Osteoblast (primary cell): Measurements from ENCODE around the gene USP46. TPM values are rescaled to one million over a fixed set of nuclear protein-coding genes. Genes with fewer than 3 reads are reported as not detected.
A peak's percentile ranks its signal among the peaks of the same experiment; 100 is the strongest.

Source experiments
- DNase-seq: peaks from one replicate; pipeline ENCODE4 v3.0.0; 2011; ENCODE audit warnings: low spot score, mixed read lengths; ENCODE audit not compliant: insufficient read length; ENCODE audit errors: missing footprints
- H2AFZ ChIP-seq: 2 replicates; pipeline ENCODE4 v1.6.0; 2011; ENCODE audit warnings: mild to moderate bottlenecking, low read length
- H3K27ac ChIP-seq: 2 replicates; pipeline ENCODE4 v1.5.1; 2011; ENCODE audit warnings: mild to moderate bottlenecking, low read depth, low read length, moderate library complexity
- H3K27me3 ChIP-seq: 2 replicates; pipeline ENCODE4 v1.6.0; 2012; ENCODE audit warnings: mild to moderate bottlenecking, control low read depth, inconsistent platforms, low read length, moderate library complexity; ENCODE audit not compliant: insufficient read depth
- H3K36me3 ChIP-seq: 2 replicates; pipeline ENCODE4 v1.5.1; 2011; ENCODE audit warnings: mild to moderate bottlenecking, low read length, control low read depth, moderate library complexity; ENCODE audit not compliant: insufficient read depth
- H3K4me1 ChIP-seq: 2 replicates; pipeline ENCODE4 v1.5.1; 2011; ENCODE audit warnings: mild to moderate bottlenecking, low read length, control low read depth, moderate library complexity; ENCODE audit not compliant: insufficient read depth
- H3K4me2 ChIP-seq: 2 replicates; pipeline ENCODE4 v1.6.0; 2011; ENCODE audit warnings: mild to moderate bottlenecking, low read length; ENCODE audit not compliant: insufficient read depth
- H3K4me3 ChIP-seq: fragments of 200-600 bp; sonication (generic); 3 replicates; pipeline ENCODE4 v1.5.1; 2012; ENCODE audit warnings: mild to moderate bottlenecking, low read length, inconsistent platforms; ENCODE audit not compliant: insufficient read depth
- H3K79me2 ChIP-seq: 2 replicates; pipeline ENCODE4 v1.6.0; 2012; ENCODE audit warnings: mild to moderate bottlenecking, low read length, control low read depth, inconsistent platforms; ENCODE audit not compliant: insufficient read depth
- H3K9me3 ChIP-seq: 2 replicates; pipeline ENCODE4 v1.5.1; 2011; ENCODE audit warnings: low read depth, low read length, control low read depth
- H4K20me1 ChIP-seq: 2 replicates; pipeline ENCODE4 v1.6.0; 2012; ENCODE audit warnings: mild to moderate bottlenecking, low read length, control low read depth; ENCODE audit not compliant: insufficient read depth
- total RNA-seq: library from RNA; depleted of rRNA; stranded (reverse); fragments of >200 nt; gene quantifications from 2 replicates; pipeline ENCODE4 v1.2.3, GENCODE V29; 2012
- TF ChIP-seq, protein P1 (sequence below): IDR thresholded peaks from 2 replicates; pipeline ENCODE4 v1.5.1; 2011; ENCODE audit warnings: mild to moderate bottlenecking, low read depth, low read length, moderate library complexity; ENCODE audit errors: extremely low read depth

Gene USP46
- total RNA-seq, 1 donor = 12.7 TPM

DNA sequence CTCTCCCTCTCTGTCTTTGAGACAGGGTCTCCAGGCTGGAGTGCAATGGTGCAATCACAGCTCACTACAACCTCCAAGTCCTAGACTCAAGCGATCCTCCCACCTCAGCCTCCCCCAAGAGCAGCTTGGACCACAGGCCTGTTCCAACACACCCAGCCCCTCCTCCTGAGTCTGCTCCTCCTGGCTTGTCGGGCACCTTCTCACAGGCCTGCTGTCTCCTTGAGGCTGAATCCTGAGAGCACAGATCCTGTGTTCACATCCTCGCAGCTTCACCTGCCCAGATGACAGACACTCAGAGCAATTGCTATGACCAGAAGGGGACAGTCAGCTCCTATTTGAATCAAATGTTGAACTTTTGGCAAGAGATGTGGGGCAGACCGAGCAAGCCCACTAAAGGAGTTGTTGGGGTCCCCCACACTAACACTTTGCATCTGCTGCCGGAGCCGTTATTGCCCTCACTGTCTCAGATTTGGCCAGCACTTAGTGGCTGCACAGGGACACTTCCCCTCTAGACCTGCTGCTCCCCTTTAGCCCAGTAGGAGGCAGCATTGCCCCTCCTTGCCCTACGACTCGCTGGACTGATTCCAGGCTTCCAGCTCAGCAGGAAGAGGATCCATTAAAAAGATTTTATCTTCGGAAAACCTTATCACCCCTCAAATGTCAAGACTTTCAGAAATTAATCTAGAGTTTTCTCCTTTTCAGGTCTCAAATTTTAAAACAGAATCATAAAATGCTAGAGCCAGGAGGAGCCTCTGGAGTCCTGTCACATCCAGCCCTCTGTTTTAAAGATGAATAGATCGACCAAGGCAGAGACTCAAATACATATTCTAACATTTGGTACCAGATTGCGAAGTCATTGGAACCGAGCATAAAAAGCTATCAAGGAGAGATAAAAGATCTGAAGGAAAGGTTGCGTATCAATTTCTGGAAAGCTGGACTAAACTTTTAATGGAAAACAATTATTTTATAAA is 113.7 kb downstream of the USP46 start:
- H3K4me1 ChIP-seq = no peaks in the 10 kb centered on the region
- no peaks in the 10 kb centered on the region for H3K27me3 ChIP-seq
- H3K9me3 ChIP-seq = no peaks in the 10 kb centered on the region
- H3K4me2 ChIP-seq = peak overlapping the region; percentile 54
- peak overlapping the region; percentile 42 for H3K4me3 ChIP-seq
- H2AFZ ChIP-seq = peak overlapping the region; percentile 68
- H4K20me1 ChIP-seq = no peaks in the 10 kb centered on the region
- no peak overlapping the region for H3K27ac ChIP-seq
- H3K79me2 ChIP-seq = no peaks in the 10 kb centered on the region
- DNase-seq = peak; percentile 90
- no peaks in the 10 kb centered on the region for H3K36me3 ChIP-seq
- TF ChIP-seq, protein P1, sequence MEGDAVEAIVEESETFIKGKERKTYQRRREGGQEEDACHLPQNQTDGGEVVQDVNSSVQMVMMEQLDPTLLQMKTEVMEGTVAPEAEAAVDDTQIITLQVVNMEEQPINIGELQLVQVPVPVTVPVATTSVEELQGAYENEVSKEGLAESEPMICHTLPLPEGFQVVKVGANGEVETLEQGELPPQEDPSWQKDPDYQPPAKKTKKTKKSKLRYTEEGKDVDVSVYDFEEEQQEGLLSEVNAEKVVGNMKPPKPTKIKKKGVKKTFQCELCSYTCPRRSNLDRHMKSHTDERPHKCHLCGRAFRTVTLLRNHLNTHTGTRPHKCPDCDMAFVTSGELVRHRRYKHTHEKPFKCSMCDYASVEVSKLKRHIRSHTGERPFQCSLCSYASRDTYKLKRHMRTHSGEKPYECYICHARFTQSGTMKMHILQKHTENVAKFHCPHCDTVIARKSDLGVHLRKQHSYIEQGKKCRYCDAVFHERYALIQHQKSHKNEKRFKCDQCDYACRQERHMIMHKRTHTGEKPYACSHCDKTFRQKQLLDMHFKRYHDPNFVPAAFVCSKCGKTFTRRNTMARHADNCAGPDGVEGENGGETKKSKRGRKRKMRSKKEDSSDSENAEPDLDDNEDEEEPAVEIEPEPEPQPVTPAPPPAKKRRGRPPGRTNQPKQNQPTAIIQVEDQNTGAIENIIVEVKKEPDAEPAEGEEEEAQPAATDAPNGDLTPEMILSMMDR = peak; percentile 99

Other genes starting within 250 kb of the USP46 start
- not detected in 2 replicates for gene ERVMER34-1, start 92.1 kb upstream of the USP46 start, total RNA-seq
- under 0.01 TPM in 1 of 2 replicates, not detected in the other for gene RASL11B, start 203.0 kb upstream of the USP46 start, total RNA-seq